Daoy (cell line): ENCODE measurements around the gene MAT1A. TPM values are rescaled to one million over a fixed set of nuclear protein-coding genes. Genes with fewer than 3 reads are reported as not detected.
A peak's percentile ranks its signal among the peaks of the same experiment; 100 is the strongest.
"Not testable (repeated sequence)": the region's sequence is repeated elsewhere in the genome, so short reads cannot be mapped to it uniquely, and the experiment has no call there.

Source experiments
- DNase-seq: peaks from one replicate; pipeline ENCODE4 v3.0.0-alpha.2; 2015; ENCODE audit warnings: low read depth
- total RNA-seq: library from RNA; depleted of rRNA; stranded (reverse); fragments of >200 nt; shearing (Covaris generic); gene quantifications from 2 replicates; pipeline ENCODE4 v1.2.3, GENCODE V29; 2014

MAT1A gene
- total RNA-seq, 1 experiment from 2014 or later = 0.29 TPM

DNA sequence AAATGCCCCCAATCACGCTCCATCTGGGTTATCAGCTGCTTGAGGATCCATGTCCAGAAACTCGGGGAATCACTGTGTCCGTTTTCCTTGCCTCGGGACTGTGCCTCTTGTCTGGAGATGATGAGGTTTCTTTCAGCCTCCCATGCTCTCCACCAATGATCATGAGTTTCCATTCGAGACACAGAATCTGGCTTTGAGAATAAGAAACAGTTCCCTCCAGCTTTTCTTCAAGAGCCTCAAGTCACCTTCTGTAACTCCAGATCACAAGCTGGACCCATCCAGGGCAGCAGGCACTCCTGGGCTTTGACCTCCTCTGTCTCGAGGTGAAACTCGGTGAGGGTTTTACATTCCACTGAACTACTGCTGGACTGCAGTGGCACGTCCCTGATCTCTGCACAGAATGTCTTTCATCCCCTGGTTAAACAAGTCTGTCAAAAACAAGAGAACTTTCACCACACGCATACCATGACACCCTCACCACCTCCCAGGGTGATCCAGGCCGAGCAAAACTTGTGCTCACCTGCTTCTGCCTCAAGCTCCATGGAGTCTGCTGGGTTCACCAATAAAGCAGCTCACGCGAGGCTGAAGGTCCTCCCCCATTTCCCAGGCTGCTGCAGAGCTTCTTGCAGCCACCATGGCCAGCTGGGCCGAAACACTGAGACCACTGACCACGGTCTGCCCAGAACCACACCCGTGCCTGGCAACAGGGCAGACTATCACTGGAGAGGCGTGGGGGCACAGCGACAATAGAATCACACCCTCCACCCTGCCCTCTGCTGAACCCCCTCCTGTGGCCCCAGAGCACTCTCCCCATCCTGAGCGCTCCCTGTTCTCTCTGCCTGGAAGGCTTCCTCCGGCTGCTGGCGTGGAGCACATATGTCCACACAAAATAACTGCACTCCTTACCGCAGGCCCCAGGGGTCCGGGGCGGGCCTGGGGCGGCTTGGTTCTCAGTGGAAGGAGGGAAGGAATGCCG is 25.1 kb downstream of the MAT1A start:
- DNase-seq = no peak

- DNase-seq = no peak
These were observed 28.0 kb downstream of the MAT1A start for GRCh38 chr10:80261316-80262030.

DNA sequence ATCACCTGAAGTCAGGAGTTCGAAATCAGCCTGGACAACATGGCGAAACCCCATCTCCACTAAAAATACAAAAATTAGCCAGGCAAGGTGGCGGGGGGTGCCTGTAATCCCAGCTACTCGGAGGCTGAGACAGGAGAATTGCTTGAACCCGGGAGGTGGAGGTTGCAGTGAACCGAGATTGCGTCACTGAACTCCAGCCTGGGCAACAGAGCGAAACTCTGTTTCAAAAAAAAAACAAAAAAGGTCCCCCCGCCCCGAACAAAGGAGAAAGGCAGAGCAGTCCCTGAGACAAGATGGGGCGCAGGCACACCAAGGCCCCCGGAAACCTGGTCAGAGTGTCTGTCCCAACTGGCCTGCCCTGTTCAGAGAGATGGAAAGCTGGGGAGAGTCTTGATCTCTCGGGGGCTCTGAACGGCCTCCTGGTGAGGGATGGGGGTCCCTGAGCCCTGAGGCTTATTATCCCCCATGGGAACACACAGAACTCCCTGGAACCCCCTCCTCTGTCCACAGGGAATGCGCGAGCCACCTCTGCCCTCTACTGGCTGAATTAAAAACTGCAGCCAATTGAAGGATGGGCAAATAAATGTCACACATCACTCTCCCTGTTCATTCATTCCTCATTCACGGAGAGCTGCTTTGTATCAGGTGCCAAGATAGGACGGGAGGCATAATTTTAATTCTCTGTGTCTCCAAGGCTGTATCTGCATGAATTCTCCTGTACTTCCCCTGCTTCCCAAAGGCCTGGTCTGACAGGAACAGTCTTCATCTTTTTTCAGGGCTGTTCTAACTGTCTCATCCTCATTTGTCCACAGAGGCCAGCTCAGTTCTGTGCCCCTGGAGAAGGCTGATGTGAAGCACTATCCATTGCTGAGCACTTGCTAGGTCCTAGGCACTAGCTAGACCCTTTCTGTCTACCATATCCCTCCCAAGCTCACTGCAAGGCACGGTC is 28.9 kb downstream of the MAT1A start:
- DNase-seq = peak; percentile 10

- DNase-seq = no peak
These were observed 30.0 kb downstream of the MAT1A start for GRCh38 chr10:80259405-80259871.

- DNase-seq = peak; percentile 17
These were observed 32.7 kb downstream of the MAT1A start for GRCh38 chr10:80256798-80257197.

DNA sequence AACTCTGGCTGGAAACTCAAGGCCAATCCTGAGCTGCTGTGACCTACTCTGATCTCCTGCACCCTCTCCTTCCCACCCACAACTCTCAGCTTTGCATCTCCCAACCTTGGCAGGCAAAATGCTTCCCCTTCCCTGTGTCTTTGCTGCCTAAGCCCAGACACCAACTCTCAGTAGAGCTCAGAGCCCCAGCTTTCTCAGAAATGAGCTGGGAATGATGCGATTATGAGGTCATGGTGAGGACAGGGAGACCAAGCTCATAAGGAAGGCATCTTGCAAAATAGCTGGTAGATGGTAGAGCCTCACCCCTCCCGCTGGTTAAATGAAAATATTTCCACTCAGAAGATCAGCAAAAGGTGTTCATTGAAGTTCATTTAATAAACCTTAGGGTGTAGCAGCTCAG is 34.7 kb downstream of the MAT1A start:
- DNase-seq = not testable (repeated sequence)

GRCh38 chr10:80253963-80254271 is 35.5 kb downstream of the MAT1A start:
- DNase-seq = not testable (repeated sequence)

GRCh38 chr10:80253266-80253962 is 36.0 kb downstream of the MAT1A start:
- DNase-seq = no peak

GRCh38 chr10:80252296-80252887 is 37.1 kb downstream of the MAT1A start:
- DNase-seq = no peak

DNA sequence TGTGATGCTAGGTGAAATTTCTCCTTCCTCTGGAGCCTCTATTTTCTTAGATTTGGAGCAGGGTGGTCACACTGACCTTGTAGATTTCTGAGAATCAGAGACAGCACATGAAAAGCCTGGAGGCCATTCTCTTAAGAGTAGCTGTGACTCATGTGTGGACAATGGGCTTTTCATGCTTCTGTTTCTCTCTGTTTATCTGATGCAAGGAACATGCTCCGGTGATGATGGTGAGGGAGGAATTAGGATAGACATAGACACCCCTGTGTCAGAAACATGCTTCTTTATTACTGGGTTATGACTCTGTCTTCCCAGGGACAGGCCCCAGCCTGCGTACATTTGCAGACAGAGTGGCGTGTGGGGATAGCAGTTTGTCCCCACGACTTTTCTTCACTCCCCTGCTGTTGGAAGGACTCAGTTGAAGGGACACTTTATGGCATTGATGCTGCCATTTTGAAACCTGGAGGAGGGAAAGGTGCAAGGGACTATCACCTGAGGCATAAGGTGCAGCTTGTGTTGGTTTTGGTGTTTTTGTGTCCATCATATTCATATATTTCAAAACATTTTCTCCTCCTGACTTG is 37.7 kb downstream of the MAT1A start:
- not testable (repeated sequence) for DNase-seq

- not testable (repeated sequence) for DNase-seq
These were observed 39.1 kb downstream of the MAT1A start for GRCh38 chr10:80250399-80250798.

DNA sequence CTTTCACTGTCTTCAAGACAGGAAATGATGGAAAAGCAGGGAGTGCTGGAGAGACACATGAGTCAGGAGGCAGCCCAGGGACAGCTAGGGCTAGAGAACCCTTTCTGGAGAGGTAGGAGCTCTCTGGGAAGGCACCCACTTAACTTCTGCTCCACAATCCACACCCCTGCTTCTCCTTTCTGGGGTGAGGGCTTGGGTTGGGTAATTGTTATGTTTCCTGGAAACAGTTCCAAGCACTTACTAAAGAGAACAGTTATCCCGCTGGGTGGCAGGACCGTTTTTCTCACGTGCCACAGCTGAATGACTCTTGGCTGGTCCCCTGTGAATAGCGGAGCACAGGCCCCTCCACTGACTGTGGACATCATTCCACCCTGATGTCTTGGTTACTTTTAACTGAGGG is 39.6 kb downstream of the MAT1A start:
- DNase-seq = not testable (repeated sequence)

DNA sequence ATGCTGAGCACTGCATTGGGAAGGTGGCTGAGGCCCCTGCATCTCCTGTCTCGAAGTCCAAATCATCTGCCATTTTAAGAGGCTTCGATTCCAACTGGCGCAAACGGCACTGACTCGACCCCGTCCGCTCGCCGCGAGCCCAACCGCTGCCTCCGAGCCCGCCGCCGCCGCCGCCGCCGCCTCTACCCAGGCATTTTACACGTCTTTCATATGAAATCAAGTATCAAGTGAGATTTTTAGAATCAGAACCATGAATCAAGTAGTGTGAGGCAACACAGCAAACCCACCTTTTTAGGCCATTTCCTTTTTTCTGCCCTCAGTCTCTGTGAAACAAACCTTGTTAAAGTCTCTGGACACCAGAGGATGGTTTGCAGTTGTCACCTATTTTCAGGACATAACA is 41.8 kb downstream of the MAT1A start:
- DNase-seq = not testable (repeated sequence)

- DNase-seq = not testable (repeated sequence)
These were observed 45.1 kb downstream of the MAT1A start for GRCh38 chr10:80244371-80244770.

- DNase-seq = not testable (repeated sequence)
These were observed 47.1 kb downstream of the MAT1A start for GRCh38 chr10:80242341-80242740.

GRCh38 chr10:80236457-80236856 is 53.0 kb downstream of the MAT1A start:
- not testable (repeated sequence) for DNase-seq

DNA sequence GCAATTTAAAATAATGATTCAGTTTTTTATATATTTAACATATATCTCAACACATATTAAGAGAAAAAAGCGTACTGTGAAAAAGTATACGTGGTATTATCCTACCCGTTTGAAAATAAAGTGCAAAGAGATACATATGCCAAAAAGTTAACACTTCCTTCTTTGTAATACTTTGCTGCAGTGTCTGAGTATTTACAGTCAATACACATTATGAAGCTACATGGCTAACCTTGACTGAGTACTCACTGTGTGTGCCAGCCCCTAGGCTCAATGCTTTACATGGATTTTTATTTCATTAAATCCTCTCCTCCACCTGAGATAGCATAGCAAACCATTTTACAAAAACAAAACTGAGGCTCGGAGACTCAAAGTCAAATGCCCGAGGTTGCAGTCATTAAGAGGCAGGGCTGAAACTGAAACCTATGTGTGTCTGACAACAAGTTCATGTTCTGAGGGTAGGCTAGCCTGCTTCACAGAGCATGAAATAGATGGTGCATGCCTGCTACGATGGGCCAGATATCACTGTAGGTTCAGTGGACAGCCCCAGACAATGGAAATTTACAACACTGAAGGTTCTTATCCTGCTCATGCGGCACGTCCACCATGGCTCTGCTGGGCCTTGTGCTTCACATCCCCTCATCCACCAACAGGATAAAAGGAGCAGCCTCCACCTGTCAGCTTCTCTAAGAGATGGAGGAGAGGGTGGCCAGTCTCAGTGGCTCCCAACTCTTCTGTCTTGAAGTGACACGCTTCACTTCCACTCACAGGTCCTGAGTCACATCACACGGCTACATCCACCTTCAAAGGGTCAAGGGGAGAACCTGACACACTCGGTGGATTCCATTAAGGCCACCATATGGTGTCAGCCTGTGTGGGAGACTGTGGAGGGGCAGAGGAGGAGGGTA is 54.9 kb downstream of the MAT1A start:
- DNase-seq = not testable (repeated sequence)

- not testable (repeated sequence) for DNase-seq
These were observed 55.6 kb downstream of the MAT1A start for GRCh38 chr10:80233871-80234270.

DNA sequence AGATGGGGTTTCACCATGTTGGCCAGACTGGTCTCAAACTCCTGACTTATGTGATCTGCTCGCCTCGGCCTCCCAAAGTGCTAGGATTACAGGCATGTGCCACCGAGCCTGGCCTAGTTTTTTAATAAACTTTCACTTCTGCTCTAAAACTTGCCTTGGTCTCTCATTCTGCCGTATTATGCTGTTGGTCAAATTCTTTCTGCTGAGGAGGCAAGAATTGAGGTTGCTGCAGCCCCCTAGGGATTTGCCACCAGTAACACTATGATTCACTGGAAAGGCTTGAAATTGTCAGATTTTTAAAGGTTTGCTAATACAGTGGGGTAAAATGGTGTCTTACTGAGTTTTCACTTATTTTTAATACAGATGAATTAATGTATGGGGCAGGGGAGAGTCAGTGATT is 62.7 kb downstream of the MAT1A start:
- not testable (repeated sequence) for DNase-seq
